Stimulated activated CD8-positive, alpha-beta memory T cell treated with anti-CD3 and anti-CD28 coated beads, Interleukin-2, amount 100 ng/mL, for 1 hour (primary cell): ENCODE data around the gene RHBDL3.
"Not testable (repeated sequence)": the region's sequence is repeated elsewhere in the genome, so short reads cannot be mapped to it uniquely, and the experiment has no call there.

Experiments used
- DNase-seq, 2 donors: peaks; one replicate each; pipeline ENCODE4 v3.0.0-alpha.2; 2020; ENCODE audit warnings: low read depth in 2 of 2

RHBDL3 gene

DNA sequence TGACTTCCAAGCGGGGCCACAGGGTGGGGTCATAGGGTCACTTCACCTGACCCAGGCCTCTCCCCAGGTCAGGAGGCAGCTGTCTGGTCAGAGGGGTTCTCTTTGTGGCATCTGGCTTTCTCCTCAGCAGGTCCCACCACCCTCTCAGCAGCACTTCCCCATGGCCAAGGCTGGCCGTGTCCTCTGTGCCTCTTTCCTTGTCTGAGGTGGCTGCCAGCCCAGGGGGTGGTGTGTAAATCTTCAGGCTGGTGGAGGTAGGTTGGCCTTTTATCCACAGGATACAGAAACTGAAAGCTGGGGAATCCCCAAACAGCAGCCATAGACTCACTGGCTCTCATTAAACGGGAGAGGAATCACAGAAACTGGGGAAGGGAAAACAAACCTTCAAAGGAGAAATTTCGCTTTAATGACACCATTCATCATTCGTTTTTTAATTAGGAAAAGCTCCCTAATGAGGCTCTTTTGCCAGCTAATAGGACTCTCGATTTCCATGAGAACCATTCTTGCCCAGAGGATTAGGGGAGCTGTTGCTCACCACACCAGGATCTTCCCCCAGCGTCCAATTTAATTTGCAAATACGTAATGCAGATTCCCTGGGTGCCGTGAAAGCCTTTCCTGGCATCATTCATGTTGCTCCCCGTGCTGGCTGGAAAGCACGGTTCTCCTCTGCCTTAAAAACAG lies 58.3 kb downstream of the RHBDL3 start:
- no peak for DNase-seq

DNA sequence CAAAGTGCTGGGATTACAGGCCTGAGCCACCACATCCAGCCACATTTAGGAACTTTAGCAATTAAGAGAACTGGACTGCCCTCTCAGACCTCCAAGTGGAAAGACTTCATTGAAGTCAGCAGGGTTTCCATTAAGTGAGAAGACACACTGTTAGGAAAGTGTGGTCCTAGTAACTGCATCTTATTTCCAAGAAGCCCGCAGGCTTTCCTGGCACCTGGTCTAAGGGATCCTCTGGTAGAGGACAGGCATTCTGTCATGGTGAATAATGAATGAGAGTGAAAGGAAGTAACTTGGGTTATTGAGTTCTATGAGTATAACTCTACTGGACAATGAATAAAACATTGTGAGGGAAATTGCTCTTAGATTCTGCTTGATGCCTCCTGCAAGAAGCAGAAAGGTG lies 62.3 kb downstream of the RHBDL3 start:
- DNase-seq, result no peak

DNA sequence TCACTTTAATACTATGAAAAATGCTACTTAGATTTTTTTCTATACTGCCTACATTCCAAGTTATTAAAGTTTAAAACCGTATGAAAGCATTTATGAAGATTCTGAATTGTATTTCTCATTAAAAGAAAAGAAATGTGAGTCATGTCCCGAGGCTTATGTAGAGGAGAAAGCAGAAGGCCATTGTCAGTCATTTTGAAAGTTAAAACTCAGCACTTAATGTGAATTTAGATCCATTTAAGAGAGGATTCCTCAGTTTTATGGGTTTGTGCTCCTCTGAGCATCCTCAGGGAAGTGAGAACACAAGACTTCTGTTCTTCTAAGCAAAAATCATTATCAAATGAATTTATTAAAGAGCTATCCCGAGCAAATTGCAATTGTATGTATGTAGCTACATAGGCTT lies 64.5 kb downstream of the RHBDL3 start:
- no peak for DNase-seq

DNA sequence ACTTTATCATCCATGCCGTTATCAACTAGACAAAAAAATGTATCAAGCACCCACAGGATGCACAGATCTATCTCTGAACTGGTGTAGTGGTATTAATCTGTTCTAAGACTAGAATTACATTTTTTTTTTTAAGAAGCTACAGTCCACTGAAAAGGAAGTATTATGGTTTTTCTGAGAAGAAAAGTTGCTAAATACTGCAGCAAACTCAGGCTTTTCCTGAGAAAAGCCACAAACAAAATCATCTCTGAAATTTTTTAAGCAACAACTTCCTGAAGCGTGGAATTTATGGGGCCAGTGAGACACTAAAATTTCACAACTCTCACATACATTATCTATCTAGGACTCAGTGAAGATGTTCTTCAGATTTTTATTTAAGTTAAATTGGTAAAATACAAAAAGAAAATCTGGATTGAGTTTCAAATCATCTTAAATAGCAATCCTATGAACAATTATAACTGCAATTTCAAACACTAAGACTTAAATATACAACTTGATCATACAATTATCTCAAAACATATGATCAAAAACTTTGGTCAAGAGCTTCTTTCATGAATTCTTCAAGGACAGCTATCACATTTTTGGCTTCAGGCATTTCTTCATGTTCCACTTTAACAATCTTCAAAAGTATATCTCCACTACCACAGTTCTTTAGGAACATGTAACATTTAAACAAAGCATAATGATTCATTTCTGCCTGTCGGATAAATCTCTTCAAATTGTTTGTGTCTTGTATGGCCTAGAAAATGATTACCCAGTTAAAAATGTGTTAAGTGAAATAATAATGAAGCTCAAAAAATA lies 65.8 kb downstream of the RHBDL3 start:
- no peak for DNase-seq

DNA sequence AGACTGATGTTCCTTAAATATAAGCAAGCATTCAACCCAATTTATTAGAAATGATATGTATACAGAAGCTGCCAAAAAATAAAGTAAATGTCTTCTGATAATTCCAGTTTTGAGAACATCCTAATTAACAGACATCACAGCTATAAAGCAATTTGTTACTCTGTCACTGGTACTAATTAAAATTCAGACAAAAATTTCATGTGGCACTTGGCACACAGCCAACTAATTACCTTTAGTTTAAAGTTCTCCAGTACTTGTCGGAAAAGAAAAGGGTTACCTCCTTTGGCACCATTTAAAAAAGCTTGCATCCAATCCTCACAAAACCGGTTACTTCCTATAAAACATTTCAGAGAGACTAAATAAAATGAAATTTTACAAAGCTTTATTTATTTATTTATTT lies 67.6 kb downstream of the RHBDL3 start:
- no peak for DNase-seq

DNA sequence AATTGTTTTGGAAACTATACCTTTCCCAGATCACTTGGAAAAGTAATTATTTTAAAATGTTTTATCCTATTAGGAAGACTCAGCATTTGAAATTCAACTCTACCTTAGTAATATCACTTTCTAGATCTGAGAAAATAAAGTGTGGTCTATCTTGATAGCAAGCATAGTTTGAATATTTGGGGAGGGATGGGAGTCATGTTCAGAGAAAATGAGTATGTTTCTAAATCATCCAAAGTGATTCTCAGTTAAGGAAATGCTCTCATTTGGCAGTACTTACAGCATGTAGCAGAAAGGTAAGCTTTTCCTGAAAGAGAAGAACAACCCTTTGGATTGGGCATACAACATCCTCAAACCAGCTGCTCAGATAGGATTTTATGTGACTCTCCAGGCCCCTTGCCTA lies 69.4 kb downstream of the RHBDL3 start:
- DNase-seq, result no peak

DNA sequence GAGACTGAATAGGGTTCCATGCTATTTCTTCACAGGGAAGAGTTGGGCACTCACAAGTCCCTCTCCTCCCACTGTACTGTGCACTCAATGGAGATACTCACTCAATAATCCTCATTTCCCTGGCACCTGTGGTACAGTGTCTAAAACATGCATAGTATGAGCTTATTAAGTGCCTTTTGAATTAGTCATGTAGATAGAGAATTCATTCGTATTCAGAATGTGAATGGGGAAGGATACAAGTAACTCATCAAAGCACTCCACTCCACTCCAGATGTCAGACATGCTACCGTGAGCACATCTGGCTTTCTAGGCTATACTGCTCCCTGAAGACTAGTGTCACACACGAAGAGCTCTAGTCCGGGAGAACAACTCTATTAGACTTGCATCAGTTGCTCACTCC lies 70.1 kb downstream of the RHBDL3 start:
- DNase-seq, result no peak

DNA sequence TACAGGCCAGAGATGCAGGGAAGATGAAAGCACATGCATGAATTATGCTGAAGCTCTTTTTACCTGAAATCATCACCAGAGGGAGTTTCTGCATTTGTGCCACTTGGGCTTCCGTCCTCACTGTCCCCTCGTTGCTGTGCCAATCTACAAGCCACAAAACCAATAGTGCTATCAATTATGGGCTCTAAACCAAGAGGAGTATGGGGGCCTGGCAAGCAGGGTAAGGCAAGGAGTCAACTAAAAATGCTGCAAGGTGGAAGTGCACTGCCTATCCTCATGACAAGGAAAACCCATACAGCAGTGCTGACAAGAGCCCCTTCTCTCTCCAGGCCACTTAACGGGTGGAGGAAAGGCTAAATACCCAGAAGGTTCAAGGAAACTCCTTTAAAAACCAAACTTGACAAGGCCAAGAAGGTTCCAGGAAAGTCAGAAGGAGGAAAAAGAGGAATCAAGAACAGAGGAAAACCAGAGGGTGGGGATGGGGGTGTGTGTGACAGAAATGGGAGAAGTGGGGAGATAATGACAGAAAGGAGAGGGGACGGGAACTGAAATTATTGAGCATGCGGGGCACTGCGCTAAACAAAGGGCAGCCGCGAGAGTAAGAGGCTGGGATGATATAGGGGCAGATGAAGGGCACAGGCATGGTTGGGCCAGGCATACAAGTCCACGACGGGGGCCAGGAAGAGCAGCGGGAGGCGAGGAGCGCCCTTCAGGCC lies 75.7 kb downstream of the RHBDL3 start:
- DNase-seq, result no peak

DNA sequence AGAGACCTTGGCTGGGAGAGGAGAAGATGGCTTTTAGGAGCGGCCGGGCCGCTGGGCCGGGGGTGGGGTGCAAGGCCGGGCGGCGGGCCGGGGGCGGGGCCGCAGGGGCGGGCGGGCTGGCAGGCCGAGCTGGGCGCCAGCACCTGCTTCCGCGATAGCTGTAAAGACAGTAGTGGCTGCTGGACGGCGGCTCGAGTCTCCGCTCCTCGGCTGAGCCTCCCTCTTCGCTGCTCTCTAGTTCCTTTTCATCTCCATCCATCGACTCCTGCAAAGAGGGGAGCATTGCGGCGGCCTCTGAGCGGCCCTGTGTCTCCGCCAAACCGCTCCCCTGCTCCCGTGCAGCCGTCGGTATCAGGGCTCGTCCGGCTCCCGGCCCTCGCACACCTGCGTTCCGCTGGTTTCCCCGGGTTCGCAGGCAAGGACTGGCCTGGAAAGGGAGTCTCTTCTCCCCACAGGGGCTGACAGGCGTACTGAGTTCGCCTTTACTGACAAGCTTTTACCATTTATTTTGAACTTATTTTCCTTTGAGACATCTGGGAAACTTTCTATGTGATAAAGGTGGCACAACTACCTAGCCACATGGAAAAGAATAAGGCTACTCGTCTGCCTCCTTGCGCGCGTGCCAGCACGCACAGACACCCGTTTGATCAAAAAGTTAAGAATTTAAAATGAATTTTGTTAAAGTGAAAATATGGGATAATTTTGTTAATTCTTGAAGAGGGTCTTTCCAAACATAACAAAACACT lies 76.4 kb downstream of the RHBDL3 start, which contains the start of gene C17orf75:
Gene C17orf75, minus strand, starts transcription at position 317 of the 746 bp plus-strand sequence. Its CDS starts 34 bp downstream, at position 283.
- peak; percentile 52 to 62 for DNase-seq

DNA sequence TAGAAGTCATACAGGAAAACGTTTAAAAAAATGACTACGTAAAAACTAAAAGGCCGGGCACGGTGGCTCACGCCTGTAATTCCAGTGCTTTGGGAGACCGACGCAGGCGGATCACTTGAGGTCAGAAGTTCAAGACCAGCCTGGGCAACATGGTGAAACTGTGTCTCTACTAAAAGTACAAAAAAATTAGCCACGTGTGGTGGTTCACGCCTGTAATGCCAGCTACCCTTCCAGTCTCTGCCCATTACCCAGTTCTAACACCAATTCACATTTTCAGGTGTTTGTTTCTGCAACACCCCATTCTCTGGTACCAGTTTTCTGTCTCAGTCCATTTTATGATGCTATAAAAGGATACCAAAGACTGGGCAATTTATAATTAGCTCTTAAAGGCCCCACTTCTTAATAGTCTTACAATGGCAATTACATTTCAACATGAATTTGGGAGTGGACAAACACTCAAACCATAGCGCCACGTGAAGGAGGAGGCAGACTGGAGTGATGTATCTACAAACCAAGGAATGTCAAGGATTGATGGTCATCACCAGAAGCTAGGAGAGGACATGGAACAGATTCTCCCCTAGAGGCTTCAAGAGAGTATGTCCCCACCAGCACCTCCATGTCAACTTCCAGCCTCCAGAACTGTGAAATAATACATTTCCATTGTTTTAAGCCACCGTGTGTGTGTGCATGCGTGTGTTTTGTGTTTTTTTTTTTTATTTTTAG lies 77.1 kb downstream of the RHBDL3 start:
- DNase-seq, result no peak

DNA sequence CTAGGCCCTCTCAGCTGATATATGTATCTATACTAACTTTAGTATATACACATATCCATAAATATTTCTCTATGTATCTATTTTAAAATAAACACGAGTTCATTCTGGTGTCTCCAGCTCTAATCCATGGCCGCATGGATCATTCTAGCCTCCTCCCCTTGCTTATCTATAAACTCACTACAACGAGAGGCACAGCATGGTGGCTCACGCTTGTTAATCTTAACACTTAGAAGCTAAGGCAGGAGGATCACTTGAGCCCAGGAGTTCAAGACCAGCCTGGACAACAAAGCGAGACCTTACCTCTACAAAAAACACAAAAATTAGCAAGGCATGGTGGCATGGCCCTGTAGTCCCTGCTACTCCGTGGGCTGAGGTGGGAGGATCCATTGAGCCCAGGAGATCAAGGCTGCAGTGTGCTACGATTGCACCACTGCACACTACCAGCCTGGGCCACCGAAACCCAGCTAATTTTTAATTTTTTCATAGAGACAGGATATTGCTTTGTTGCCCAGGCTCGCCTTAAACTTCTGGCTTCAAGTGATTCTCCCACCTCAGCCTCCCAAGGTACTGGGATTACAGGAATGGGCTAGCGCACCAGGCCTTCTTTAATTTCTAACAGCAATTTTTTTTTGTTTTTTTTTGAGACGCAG lies 80.4 kb downstream of the RHBDL3 start:
- no peak for DNase-seq

DNA sequence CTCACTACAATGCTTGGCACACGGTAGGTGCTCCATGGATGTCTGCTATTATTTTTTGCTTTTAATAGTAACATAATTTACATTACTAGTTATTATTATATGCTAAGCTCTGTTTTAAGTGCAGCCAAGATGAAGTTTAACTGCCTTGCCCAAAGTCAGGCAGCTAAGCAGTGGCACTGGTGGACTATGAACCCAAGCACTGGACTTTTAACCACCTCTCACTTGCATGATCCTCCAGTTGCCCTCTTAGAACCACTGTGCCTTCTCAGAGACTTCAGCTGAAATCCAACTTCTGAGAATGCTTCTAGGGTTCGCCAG lies 82.8 kb downstream of the RHBDL3 start:
- DNase-seq, result no peak

DNA sequence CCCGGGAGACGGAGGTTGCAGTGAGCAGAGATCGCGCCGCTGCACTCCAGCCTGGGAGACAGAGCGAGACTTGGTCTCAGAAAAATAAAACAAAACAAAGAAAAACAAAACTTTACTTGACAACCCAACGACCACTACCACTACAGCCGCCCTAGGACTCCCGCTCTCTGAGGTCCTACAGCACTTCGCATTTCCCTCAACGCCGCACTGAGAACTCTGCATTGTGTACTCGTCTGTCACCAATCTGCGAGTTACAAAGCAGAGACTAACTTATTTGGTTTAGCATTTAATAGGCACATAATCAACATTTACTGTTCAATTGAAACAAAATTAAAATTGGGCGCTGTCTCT lies 83.8 kb downstream of the RHBDL3 start:
- no peak for DNase-seq

DNA sequence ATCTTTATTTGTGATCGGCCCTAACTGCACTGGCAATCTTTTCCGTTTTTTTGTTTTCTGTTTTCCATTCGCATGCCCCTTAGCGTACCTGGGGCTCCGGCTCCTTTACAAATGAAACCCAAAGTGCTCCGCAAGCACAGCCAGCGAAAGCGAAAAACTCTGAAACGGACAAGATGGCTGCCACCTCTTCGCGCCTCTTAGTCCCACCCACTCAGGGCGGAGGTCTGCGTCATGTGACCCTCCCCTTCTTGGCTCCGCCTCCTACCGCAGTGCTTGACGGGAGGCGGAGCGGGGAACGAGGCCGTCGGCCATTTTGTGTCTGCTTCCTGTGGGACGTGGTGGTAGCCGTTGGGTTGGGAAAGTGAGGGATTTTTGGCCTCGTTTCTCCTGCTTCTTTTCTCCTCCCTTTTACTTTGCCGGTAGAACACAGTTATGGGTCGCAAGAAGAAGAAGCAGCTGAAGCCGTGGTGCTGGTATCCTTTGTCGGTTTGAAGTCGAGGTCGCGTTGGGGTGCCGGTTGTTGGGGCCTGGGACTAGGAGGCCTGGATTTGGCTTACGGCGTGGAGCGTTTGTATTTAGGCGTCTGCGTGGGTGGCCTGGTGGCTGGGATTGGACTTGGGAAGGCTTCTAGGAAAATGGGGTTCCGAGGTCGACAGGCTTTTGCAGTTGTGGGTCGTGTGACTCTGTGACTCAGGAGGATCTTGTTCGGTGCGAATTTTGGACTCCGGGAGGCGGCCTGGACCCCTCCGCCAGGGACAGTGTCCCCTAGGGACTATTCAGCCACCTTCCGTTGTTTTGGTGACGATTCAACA lies 84.4 kb downstream of the RHBDL3 start, which contains the start of gene ZNF207:
Gene ZNF207, plus strand, starts transcription at position 304 of the 812 bp plus-strand sequence. Its CDS starts 129 bp downstream, at position 433.
- peak; percentile 89 to 90 for DNase-seq

DNA sequence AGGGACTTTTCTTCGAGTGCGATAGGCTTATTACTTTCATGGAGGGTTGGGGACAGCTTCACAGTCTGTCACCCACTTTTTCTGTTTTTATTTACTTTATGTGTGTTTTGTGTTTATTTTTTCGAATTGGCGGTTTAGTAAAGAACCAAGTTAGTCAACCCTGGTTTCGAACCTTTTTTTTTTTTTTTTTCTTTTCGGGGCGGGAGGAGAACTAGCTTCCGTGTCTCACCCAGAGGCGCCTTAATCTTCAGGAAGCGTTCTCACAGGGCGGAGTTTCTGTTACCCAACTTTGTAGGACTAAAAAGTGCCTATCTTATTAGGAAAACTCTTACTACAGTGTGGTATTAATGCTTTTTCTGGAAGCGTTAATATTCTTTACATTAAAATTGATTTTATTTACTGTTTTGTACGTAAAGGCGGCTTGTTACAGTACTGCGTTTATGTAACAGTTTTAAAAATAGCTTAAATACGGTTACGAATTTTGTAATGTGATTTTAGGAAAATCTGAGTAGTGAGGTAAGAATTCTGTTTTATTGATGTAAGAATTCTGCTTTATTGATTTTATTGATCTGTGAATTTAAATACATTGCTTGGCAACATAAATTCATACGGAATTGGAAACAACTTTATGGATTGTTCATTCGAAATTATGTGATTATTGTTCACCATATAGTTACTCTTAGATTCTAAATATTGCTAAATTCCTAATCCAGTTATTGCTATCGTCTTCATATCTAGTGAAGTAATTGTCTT lies 85.2 kb downstream of the RHBDL3 start:
- no peak for DNase-seq

DNA sequence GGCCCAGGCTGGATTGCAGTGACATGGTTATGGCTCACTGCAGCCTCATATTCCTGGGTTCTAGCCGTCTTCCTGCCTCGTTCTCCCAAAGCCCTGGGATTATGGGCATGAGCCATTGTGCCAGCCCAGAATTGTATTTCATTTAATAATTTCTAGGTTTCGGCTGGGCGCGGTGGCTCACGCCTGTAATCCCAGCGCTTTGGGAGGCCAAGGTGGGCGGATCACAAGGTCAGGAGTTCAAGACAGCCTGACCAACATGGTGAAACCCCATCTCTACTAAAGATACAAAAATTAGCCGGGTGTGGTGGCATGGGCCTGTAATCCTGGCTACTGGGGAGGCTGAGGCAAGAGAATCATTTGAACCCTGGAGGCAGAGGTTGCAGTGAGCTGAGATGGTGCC lies 87.1 kb downstream of the RHBDL3 start:
- not testable (repeated sequence) for DNase-seq

DNA sequence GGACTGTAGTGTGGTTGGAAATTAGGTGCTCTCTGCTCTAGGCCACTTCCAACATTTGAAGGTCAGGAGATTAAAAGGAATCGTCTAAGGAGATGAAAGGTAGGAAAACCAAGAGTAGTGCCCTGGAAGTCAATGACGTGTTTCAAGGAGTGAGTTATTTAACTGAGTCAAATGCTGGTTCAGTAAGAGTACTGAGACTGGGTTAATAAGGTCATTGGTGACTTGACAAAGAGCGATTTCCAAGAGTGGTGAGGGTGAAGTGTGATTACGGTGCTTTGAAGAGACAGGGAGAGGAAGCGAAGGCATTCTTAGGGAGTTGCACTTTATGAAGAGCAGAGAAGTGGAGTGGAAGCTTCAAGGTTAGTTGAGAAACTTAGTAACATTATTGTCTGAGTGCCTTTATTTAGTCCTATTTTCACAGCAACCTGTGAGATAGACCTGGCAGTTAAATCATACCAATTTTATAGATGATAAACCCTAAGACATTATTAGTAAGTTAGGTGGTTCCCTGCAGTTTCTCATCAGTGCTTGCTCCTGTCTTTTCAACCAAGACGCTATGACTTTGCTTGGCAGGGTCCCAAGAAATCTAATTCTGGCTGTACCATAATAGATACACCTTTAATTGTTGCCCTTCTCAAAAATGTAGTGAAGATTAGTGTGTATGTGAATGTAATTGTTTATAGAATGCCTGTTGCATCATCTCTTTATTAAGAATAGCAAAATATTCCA lies 90.2 kb downstream of the RHBDL3 start:
- no peak for DNase-seq

DNA sequence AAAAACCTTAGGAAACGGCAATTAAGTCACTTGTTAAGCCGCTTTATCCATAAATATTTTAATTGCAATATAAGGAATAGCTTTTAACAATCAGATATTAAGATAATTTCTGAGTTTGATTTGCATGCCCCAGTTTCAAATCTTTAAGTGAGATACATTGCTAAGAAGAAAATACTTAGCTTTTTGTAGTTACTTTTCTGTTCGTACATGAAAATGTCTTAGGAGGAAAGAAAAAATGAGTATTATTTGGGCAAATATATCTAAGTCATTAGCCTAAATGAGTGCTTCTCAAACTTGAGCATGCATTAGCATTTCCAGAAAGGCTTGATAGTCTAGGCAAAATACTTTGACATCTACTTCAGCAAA lies 90.7 kb downstream of the RHBDL3 start:
- DNase-seq, result no peak

DNA sequence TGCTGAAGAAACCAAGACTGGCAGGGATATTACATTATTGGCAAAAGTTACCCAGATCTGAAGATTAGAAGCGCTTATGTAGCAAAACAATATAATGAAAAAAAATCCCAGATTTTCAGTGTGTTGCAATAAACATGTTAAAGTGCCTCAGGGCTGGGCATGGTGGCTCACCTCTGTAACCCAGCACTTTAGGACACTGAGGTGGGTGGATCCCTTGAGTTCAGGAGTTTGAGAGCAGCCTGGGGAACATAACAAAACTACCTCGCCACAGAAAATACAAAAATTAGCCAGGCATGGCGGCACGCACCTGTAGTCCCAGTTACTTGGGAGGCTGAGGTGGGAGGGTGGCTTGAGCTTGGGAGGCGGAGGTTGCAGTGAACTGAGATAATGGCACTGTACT lies 91.1 kb downstream of the RHBDL3 start:
- no peak for DNase-seq
